A549 (cell line): Measurements from ENCODE around the gene ABCG4.

Experiments
- BHLHE40 ChIP-seq: IDR thresholded peaks from 2 replicates; pipeline ENCODE4 v1.6.1; 2012; ENCODE audit warnings: low read depth, low read length, inconsistent platforms
- CBX2 ChIP-seq: fragments of 200-600 bp; sonication (generic); IDR thresholded peaks from 2 replicates; pipeline ENCODE4 v1.6.1; 2016; ENCODE audit warnings: low read depth, mild to moderate bottlenecking, borderline replicate concordance
- EP300 ChIP-seq, 2 experiments: fragments of >200 bp; sonication (Bioruptor Twin); formaldehyde crosslinking; IDR thresholded peaks; 2 replicates in 1 of 2; 3 replicates in 1 of 2; pipeline ENCODE4 v1.6.1; 2016 to 2017
- HOXA7 ChIP-seq: fragments of 250-450 bp; sonication (Bioruptor Pico); IDR thresholded peaks from 2 replicates; pipeline ENCODE4 v1.5.0; 2020; ENCODE audit warnings: mild to moderate bottlenecking, moderate library complexity
- NR3C1 ChIP-seq: fragments of >200 bp; sonication (Bioruptor Twin); formaldehyde crosslinking; IDR thresholded peaks from 3 replicates; pipeline ENCODE4 v1.6.1; 2017
- POLR2A ChIP-seq: IDR thresholded peaks from 2 replicates; pipeline ENCODE4 v1.6.1; 2012; ENCODE audit warnings: mild to moderate bottlenecking, low read length
- RAD21 ChIP-seq, 2 experiments: fragments of >200 bp in 1 of 2; sonication (Bioruptor Twin) in 1 of 2; formaldehyde crosslinking in 1 of 2; IDR thresholded peaks in 1 of 2; conservative IDR thresholded peaks in 1 of 2; 2 replicates in 1 of 2; 3 replicates in 1 of 2; pipeline ENCODE4 v1.6.1; 2012 to 2018; ENCODE audit warnings: inconsistent platforms in 1 of 2
- RCOR1 ChIP-seq: fragments of 150-350 bp; IDR thresholded peaks from 2 replicates; pipeline ENCODE4 v1.6.1; 2014; ENCODE audit warnings: antibody characterized with exemption, low read length, low read depth
- SMC3 ChIP-seq: fragments of >200 bp; sonication (Bioruptor Twin); formaldehyde crosslinking; IDR thresholded peaks from 3 replicates; pipeline ENCODE4 v1.6.1; 2018; ENCODE audit warnings: inconsistent platforms
- SREBF2 ChIP-seq: fragments of 450-650 bp; IDR thresholded peaks from 2 replicates; pipeline ENCODE4 v1.6.1; 2014; ENCODE audit warnings: mild to moderate bottlenecking, moderate library complexity
- ZFP36 ChIP-seq: fragments of 450-650 bp; IDR thresholded peaks from 2 replicates; pipeline ENCODE4 v1.6.1; 2014; ENCODE audit warnings: borderline replicate concordance; ENCODE audit not compliant: partially characterized antibody
- TF ChIP-seq, protein P1 (sequence below): fragments of >200 bp; sonication (Bioruptor Twin); formaldehyde crosslinking; IDR thresholded peaks from 3 replicates; pipeline ENCODE4 v1.5.1; 2016
- TF ChIP-seq, protein P2 (sequence below): fragments of 450-650 bp; IDR thresholded peaks from 2 replicates; pipeline ENCODE4 v1.6.1; 2014; ENCODE audit warnings: antibody characterized with exemption

DNA sequence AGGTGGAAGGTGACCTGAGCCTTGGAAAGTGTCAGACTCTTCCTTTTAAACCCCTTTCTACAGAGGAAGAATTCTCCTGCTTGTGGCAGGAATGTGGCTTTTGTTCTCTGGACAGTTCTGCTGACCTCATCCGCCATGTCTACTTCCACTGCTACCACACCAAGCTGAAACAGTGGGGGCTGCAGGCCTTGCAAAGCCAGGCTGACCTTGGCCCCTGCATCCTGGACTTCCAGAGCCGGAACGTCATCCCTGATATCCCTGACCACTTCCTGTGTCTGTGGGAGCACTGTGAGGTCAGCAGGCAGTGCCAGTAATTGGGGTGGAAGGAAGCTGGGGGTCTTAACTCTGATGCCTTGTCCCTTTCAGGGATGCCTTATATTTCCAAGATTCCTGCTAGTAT, 18.2 kb upstream of the ABCG4 start:
- TF ChIP-seq, protein P1, sequence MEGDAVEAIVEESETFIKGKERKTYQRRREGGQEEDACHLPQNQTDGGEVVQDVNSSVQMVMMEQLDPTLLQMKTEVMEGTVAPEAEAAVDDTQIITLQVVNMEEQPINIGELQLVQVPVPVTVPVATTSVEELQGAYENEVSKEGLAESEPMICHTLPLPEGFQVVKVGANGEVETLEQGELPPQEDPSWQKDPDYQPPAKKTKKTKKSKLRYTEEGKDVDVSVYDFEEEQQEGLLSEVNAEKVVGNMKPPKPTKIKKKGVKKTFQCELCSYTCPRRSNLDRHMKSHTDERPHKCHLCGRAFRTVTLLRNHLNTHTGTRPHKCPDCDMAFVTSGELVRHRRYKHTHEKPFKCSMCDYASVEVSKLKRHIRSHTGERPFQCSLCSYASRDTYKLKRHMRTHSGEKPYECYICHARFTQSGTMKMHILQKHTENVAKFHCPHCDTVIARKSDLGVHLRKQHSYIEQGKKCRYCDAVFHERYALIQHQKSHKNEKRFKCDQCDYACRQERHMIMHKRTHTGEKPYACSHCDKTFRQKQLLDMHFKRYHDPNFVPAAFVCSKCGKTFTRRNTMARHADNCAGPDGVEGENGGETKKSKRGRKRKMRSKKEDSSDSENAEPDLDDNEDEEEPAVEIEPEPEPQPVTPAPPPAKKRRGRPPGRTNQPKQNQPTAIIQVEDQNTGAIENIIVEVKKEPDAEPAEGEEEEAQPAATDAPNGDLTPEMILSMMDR, result no peak
- TF ChIP-seq EP300 (IDR thresholded peaks at IDR 0.05) (no peak), HOXA7 (no peak), POLR2A (no peak), ZFP36 (no peak), SMC3 (no peak), RAD21 (conservative IDR thresholded peaks at IDR 0.05 in 1 of 2, IDR thresholded peaks at IDR 0.05 in 1 of 2) (no peak), SREBF2 (no peak), NR3C1 (no peak), RCOR1 (no peak), CBX2 (no peak), BHLHE40 (no peak)
- TF ChIP-seq, protein P2, sequence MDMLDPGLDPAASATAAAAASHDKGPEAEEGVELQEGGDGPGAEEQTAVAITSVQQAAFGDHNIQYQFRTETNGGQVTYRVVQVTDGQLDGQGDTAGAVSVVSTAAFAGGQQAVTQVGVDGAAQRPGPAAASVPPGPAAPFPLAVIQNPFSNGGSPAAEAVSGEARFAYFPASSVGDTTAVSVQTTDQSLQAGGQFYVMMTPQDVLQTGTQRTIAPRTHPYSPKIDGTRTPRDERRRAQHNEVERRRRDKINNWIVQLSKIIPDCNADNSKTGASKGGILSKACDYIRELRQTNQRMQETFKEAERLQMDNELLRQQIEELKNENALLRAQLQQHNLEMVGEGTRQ, result no peak
